ENCODE data around the gene PCGF3. TPM values are rescaled to one million over a fixed set of nuclear protein-coding genes. Genes with fewer than 3 reads are reported as not detected.
"Not testable (repeated sequence)": the region's sequence is repeated elsewhere in the genome, so short reads cannot be mapped to it uniquely, and the experiment has no call there.

PCGF3 gene
- total and polyA plus RNA-seq, 5 donors: 25.0 to 30.1 (median 27.1) TPM

- DNase-seq (peak in 2 of 3 donors; percentile 44 to 52), ATAC-seq (no peak)
- peaks cover 2% of the 10 kb centered on the region for H3K4me1 ChIP-seq (ENCODE audit: control insufficient read depth, insufficient read depth, low read length)
- no peak overlapping the region for H3K4me3 ChIP-seq (ENCODE audit: low read length)
- no peaks in the 10 kb centered on the region for H3K9me3 ChIP-seq (ENCODE audit: control insufficient read depth, low read length)
- H3K27me3 ChIP-seq (ENCODE audit: control insufficient read depth, insufficient read depth): no peaks in the 10 kb centered on the region
- intact Hi-C loops (cut with DNase I): no loop called here
- no peak overlapping the region for H3K27ac ChIP-seq (ENCODE audit: low read length)
- WGBS: 87% methylated on average over 20 of the region's 20 CpGs
These were observed 24.0 kb downstream of the PCGF3 start for GRCh38 chr4:729336-730315.

- H3K9me3 ChIP-seq (ENCODE audit: control insufficient read depth, low read length): no peaks in the 10 kb centered on the region
- H3K4me1 ChIP-seq (ENCODE audit: control insufficient read depth, insufficient read depth, low read length): peaks cover 2% of the 10 kb centered on the region
- ATAC-seq: no peak
- DNase-seq: peak in 2 of 3 donors; percentile 19 to 32
- H3K27me3 ChIP-seq (ENCODE audit: control insufficient read depth, insufficient read depth): no peaks in the 10 kb centered on the region
- intact Hi-C loops (cut with DNase I): no loop called here
- 96% methylated on average over 27 of the region's 27 CpGs for WGBS
- no peak overlapping the region for H3K4me3 ChIP-seq (ENCODE audit: low read length)
- no peak overlapping the region for H3K27ac ChIP-seq (ENCODE audit: low read length)
These were observed 24.9 kb downstream of the PCGF3 start for GRCh38 chr4:730511-730910.

GRCh38 chr4:730946-731904, 25.6 kb downstream of the PCGF3 start:
- H3K27ac ChIP-seq (ENCODE audit: low read length); H3K27me3 ChIP-seq (ENCODE audit: control insufficient read depth, insufficient read depth); H3K4me3 ChIP-seq (ENCODE audit: low read length); intact Hi-C loops (cut with DNase I); H3K4me1 ChIP-seq (ENCODE audit: control insufficient read depth, insufficient read depth, low read length); H3K9me3 ChIP-seq (ENCODE audit: control insufficient read depth, low read length): not testable (repeated sequence)
- DNase-seq (peak in 2 of 3 donors; percentile 52 to 63), ATAC-seq (peak in 1 of 2 donors; percentile 20)
- 94% methylated on average over 51 of the region's 68 CpGs for WGBS

- H3K4me1 ChIP-seq (ENCODE audit: control insufficient read depth, insufficient read depth, low read length); H3K27me3 ChIP-seq (ENCODE audit: control insufficient read depth, insufficient read depth); intact Hi-C loops (cut with DNase I); H3K9me3 ChIP-seq (ENCODE audit: control insufficient read depth, low read length); H3K27ac ChIP-seq (ENCODE audit: low read length); ATAC-seq; H3K4me3 ChIP-seq (ENCODE audit: low read length): not testable (repeated sequence)
- 81% methylated on average over 26 of the region's 27 CpGs for WGBS
- peak in 2 of 3 donors; percentile 40 to 66 for DNase-seq
These were observed 26.3 kb downstream of the PCGF3 start for GRCh38 chr4:731954-732353.

- WGBS: 92% methylated on average over 20 of the region's 20 CpGs
- H3K9me3 ChIP-seq (ENCODE audit: control insufficient read depth, low read length): no peaks in the 10 kb centered on the region
- intact Hi-C loops (cut with DNase I): no loop called here
These were observed 26.9 kb downstream of the PCGF3 start for GRCh38 chr4:732486-732885.

GRCh38 chr4:732911-733630, 27.4 kb downstream of the PCGF3 start:
- whole genome bisulfite sequencing: 79% methylated on average over 32 of the region's 32 CpGs
- no peak overlapping the region for H3K27ac ChIP-seq (ENCODE audit: low read length)
- peak; percentile 30 to 46 for ATAC-seq
- no peaks in the 10 kb centered on the region for H3K9me3 ChIP-seq (ENCODE audit: control insufficient read depth, low read length)
- no peaks in the 10 kb centered on the region for H3K27me3 ChIP-seq (ENCODE audit: control insufficient read depth, insufficient read depth)
- intact Hi-C loops (cut with DNase I): no loop called here
- peak in 2 of 3 donors; percentile 62 to 73 for DNase-seq
- no peak overlapping the region for H3K4me3 ChIP-seq (ENCODE audit: low read length)
- H3K4me1 ChIP-seq (ENCODE audit: control insufficient read depth, insufficient read depth, low read length): no peaks in the 10 kb centered on the region

More at GRCh38 chr4:732486-732885, 26.9 kb downstream of the PCGF3 start:
- DNase-seq: no peak
- Histone ChIP-seq H3K27me3 (ENCODE audit: control insufficient read depth, insufficient read depth) (no peaks in the 10 kb centered on the region), H3K27ac (ENCODE audit: low read length) (no peak overlapping the region), H3K4me3 (ENCODE audit: low read length) (no peak overlapping the region), H3K4me1 (ENCODE audit: control insufficient read depth, insufficient read depth, low read length) (no peaks in the 10 kb centered on the region)
- peak in 1 of 2 donors; percentile 13 for ATAC-seq

DNA sequence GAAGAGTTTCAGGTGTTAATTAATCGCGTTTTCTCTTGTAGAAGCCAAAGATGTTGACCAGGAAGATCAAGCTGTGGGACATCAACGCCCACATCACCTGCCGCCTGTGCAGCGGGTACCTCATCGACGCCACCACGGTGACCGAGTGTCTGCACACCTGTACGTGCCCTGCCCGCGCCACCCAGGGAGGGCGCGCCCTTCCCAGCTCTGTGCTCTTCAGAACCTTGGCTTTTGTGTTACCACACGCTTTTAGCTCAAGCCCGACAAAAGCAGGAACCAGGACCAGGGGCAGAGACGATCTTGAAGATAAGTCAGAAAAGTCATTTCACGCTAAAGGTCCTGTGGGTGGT, 28.0 kb downstream of the PCGF3 start:
- H3K4me1 ChIP-seq (ENCODE audit: control insufficient read depth, insufficient read depth, low read length): no peaks in the 10 kb centered on the region
- peak in 2 of 3 donors; percentile 15 to 55 for DNase-seq
- H3K9me3 ChIP-seq (ENCODE audit: control insufficient read depth, low read length): no peaks in the 10 kb centered on the region
- no peak overlapping the region for H3K4me3 ChIP-seq (ENCODE audit: low read length)
- WGBS: 92% methylated on average over 18 of the region's 18 CpGs
- no peak overlapping the region for H3K27ac ChIP-seq (ENCODE audit: low read length)
- intact Hi-C loops (cut with DNase I): no loop called here
- ATAC-seq: no peak
- no peaks in the 10 kb centered on the region for H3K27me3 ChIP-seq (ENCODE audit: control insufficient read depth, insufficient read depth)

- Histone ChIP-seq H3K4me1 (ENCODE audit: control insufficient read depth, insufficient read depth, low read length) (no peaks in the 10 kb centered on the region), H3K27me3 (ENCODE audit: control insufficient read depth, insufficient read depth) (no peaks in the 10 kb centered on the region), H3K9me3 (ENCODE audit: control insufficient read depth, low read length) (no peaks in the 10 kb centered on the region), H3K27ac (ENCODE audit: low read length) (no peak overlapping the region), H3K4me3 (ENCODE audit: low read length) (no peak overlapping the region)
- intact Hi-C loops (cut with DNase I): no loop called here
- ATAC-seq: no peak
- peak in 2 of 3 donors; percentile 18 to 19 for DNase-seq
- 93% methylated on average over 9 of the region's 9 CpGs for WGBS
These were observed 28.4 kb downstream of the PCGF3 start for GRCh38 chr4:734075-734474.

GRCh38 chr4:734951-735350, 29.3 kb downstream of the PCGF3 start:
- peak in 2 of 3 donors; percentile 30 to 34 for DNase-seq
- Histone ChIP-seq H3K4me1 (ENCODE audit: control insufficient read depth, insufficient read depth, low read length) (no peaks in the 10 kb centered on the region), H3K27ac (ENCODE audit: low read length) (no peak overlapping the region), H3K9me3 (ENCODE audit: control insufficient read depth, low read length) (no peaks in the 10 kb centered on the region), H3K4me3 (ENCODE audit: low read length) (no peak overlapping the region), H3K27me3 (ENCODE audit: control insufficient read depth, insufficient read depth) (no peaks in the 10 kb centered on the region)
- ATAC-seq: no peak
- WGBS: 93% methylated on average over 9 of the region's 9 CpGs
- intact Hi-C loops (cut with DNase I): no loop called here

DNA sequence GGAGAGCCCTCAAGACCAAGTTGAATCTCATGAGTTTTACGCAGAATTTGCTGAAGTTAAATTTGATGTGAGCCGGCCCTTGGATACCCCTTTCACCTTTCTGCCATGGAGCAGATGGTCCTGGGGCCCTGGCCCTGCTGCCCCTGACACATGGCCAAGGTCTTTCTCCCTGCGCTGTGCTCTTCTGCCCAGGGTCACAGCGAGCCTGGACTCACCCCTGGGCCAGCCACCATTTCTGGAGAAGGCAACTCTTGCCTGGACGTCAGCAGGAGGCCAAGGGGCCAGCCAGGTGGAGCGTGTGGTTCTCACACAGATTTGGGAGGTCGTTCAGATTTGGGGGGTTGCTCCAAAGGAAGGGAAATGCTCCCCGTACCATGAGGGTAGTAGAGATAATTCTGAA, 30.0 kb downstream of the PCGF3 start:
- DNase-seq: peak in 2 of 3 donors; percentile 10 to 17
- no peaks in the 10 kb centered on the region for H3K27me3 ChIP-seq (ENCODE audit: control insufficient read depth, insufficient read depth)
- no peaks in the 10 kb centered on the region for H3K9me3 ChIP-seq (ENCODE audit: control insufficient read depth, low read length)
- 96% methylated on average over 8 of the region's 8 CpGs for WGBS
- no peak for ATAC-seq
- H3K27ac ChIP-seq (ENCODE audit: low read length): no peak overlapping the region
- intact Hi-C loops (cut with DNase I): no loop called here
- no peak overlapping the region for H3K4me3 ChIP-seq (ENCODE audit: low read length)
- H3K4me1 ChIP-seq (ENCODE audit: control insufficient read depth, insufficient read depth, low read length): no peaks in the 10 kb centered on the region

Data from right cardiac atrium (tissue), 5 donors.